DOHH2 (cell line): ENCODE data around the gene KRT74.

Source experiments
- H3F3A ChIP-seq: fragments of 200-600 bp; sonication (generic), shearing (Covaris generic); 2 replicates; pipeline ENCODE4 v1.6.0; 2016; ENCODE audit warnings: antibody characterized with exemption, mild to moderate bottlenecking; ENCODE audit not compliant: control insufficient read depth, insufficient read depth
- H3K27ac ChIP-seq: fragments of 200-600 bp; sonication (generic); 2 replicates; pipeline ENCODE4 v1.5.1; 2014; ENCODE audit warnings: low read depth, mild to moderate bottlenecking, low read length, moderate library complexity
- H3K27me3 ChIP-seq: fragments of 200-600 bp; sonication (generic); 2 replicates; pipeline ENCODE4 v1.6.1; 2014; ENCODE audit warnings: mild to moderate bottlenecking, low read length, mixed read lengths; ENCODE audit not compliant: control insufficient read depth
- H3K36me3 ChIP-seq: fragments of 200-600 bp; sonication (generic); 2 replicates; pipeline ENCODE4 v1.6.1; 2014; ENCODE audit warnings: mild to moderate bottlenecking, low read length, moderate library complexity, mixed read lengths; ENCODE audit not compliant: control insufficient read depth
- H3K4me1 ChIP-seq: fragments of 200-600 bp; sonication (generic); 2 replicates; pipeline ENCODE4 v1.6.1; 2014; ENCODE audit warnings: mild to moderate bottlenecking, low read length, mixed read lengths; ENCODE audit not compliant: control insufficient read depth
- H3K4me2 ChIP-seq: fragments of 200-600 bp; sonication (generic); 2 replicates; pipeline ENCODE4 v1.6.0; 2014; ENCODE audit warnings: mild to moderate bottlenecking, low read length, moderate library complexity
- H3K4me3 ChIP-seq: fragments of 200-600 bp; sonication (generic); 2 replicates; pipeline ENCODE4 v1.5.1; 2014; ENCODE audit warnings: mild to moderate bottlenecking, low read length, mixed read lengths
- H3K79me2 ChIP-seq: fragments of 200-600 bp; sonication (generic); 2 replicates; pipeline ENCODE4 v1.6.1; 2014; ENCODE audit warnings: mild to moderate bottlenecking, low read length, mixed read lengths; ENCODE audit not compliant: control insufficient read depth
- H3K9me2 ChIP-seq: fragments of 200-600 bp; sonication (generic); replicated peaks from 2 replicates; pipeline ENCODE4 v1.6.1; 2014; ENCODE audit warnings: mild to moderate bottlenecking, low read length, mixed read lengths; ENCODE audit not compliant: control insufficient read depth
- H3K9me3 ChIP-seq: fragments of 200-600 bp; sonication (generic); 2 replicates; pipeline ENCODE4 v1.6.1; 2014; ENCODE audit warnings: antibody characterized with exemption, low read length, mixed read lengths; ENCODE audit not compliant: control insufficient read depth, insufficient read depth
- H4K20me1 ChIP-seq: fragments of 200-600 bp; sonication (generic); 2 replicates; pipeline ENCODE4 v1.6.0; 2014; ENCODE audit warnings: low read depth, mild to moderate bottlenecking, antibody characterized with exemption, low read length, moderate library complexity; ENCODE audit not compliant: control insufficient read depth, insufficient read depth
- CTCF ChIP-seq: fragments of 200-600 bp; sonication (generic); IDR thresholded peaks from one replicate; pipeline ENCODE4 v1.5.1; 2014; ENCODE audit warnings: antibody characterized with exemption, mild to moderate bottlenecking, low read depth, low read length; ENCODE audit not compliant: poor library complexity, severe bottlenecking
- EZH2phosphoT487 ChIP-seq: fragments of 200-600 bp; sonication (generic); IDR thresholded peaks from 2 replicates; pipeline ENCODE4 v1.6.1; 2017; ENCODE audit warnings: borderline replicate concordance, mild to moderate bottlenecking, antibody characterized with exemption, low read length, moderate library complexity, mixed read lengths

KRT74 gene

GRCh38 chr12:52612431-52613383 lies 39.1 kb upstream of the KRT74 start:
- Histone ChIP-seq H3F3A (no peaks in the 10 kb centered on the region), H3K9me2 (no peaks in the 10 kb centered on the region), H3K79me2 (no peaks in the 10 kb centered on the region), H3K4me3 (no peak overlapping the region), H3K9me3 (no peaks in the 10 kb centered on the region), H3K27ac (no peak overlapping the region), H3K36me3 (no peaks in the 10 kb centered on the region), H3K4me2 (no peak overlapping the region), H4K20me1 (no peaks in the 10 kb centered on the region), H3K27me3 (peaks cover 10% of the 10 kb centered on the region; the same call in 1 of the 2 replicates), H3K4me1 (no peaks in the 10 kb centered on the region)
- TF ChIP-seq EZH2phosphoT487 (no peak), CTCF (no peak)

GRCh38 chr12:52611080-52611468 lies 37.4 kb upstream of the KRT74 start:
- Histone ChIP-seq H3F3A (no peaks in the 10 kb centered on the region), H3K9me3 (no peaks in the 10 kb centered on the region), H3K9me2 (no peaks in the 10 kb centered on the region), H3K4me2 (no peak overlapping the region), H3K27me3 (peaks cover 7% of the 10 kb centered on the region; the same call in 1 of the 2 replicates), H3K36me3 (no peaks in the 10 kb centered on the region), H3K4me3 (no peak overlapping the region), H4K20me1 (no peaks in the 10 kb centered on the region), H3K79me2 (no peaks in the 10 kb centered on the region), H3K27ac (no peak overlapping the region), H3K4me1 (no peaks in the 10 kb centered on the region)
- no peak for TF ChIP-seq CTCF
- no peak for TF ChIP-seq EZH2phosphoT487

GRCh38 chr12:52608826-52609630 lies 35.4 kb upstream of the KRT74 start:
- Histone ChIP-seq H3K4me1 (no peaks in the 10 kb centered on the region), H3K27me3 (peaks cover 10% of the 10 kb centered on the region; the same call in 1 of the 2 replicates), H3K9me3 (no peaks in the 10 kb centered on the region), H3K9me2 (no peaks in the 10 kb centered on the region), H3K36me3 (no peaks in the 10 kb centered on the region), H3K27ac (no peak overlapping the region), H3K4me2 (no peak overlapping the region), H3F3A (no peaks in the 10 kb centered on the region), H4K20me1 (no peaks in the 10 kb centered on the region), H3K4me3 (no peak overlapping the region), H3K79me2 (no peaks in the 10 kb centered on the region)
- TF ChIP-seq EZH2phosphoT487 (no peak), CTCF (no peak)
